ENCODE results near the gene STX3. TPM values are rescaled to one million over a fixed set of nuclear protein-coding genes. Genes with fewer than 3 reads are reported as not detected.

The STX3 gene
- total and polyA plus RNA-seq, 2 experiments from 2014 or later: 19.0 to 65.5 TPM

- TF ChIP-seq ZNF331 (CRISPR knock-in tag; IDR thresholded peaks at IDR 0.05; ENCODE audit: low read depth): no peak
- TF ChIP-seq REST (IDR thresholded peaks at IDR 0.05; ENCODE audit: unreplicated experiment): no peak
- no peak for TF ChIP-seq STAT1 (IDR thresholded peaks at IDR 0.05; ENCODE audit: unreplicated experiment)
Measured at GRCh38 chr11:59770869-59771268, 15.7 kb downstream of the STX3 start (continued).

- Histone ChIP-seq H3K4me2 (no peak overlapping the region), H3K4me3 (no peak overlapping the region)
- no peak overlapping the region for H3K27ac Mint-ChIP-seq
- no peak for TF ChIP-seq JUNB (IDR thresholded peaks at IDR 0.05; ENCODE audit: unreplicated experiment)
- no peak for TF ChIP-seq EZH2phosphoT487 (IDR thresholded peaks at IDR 0.05; ENCODE audit: unreplicated experiment)
- no peak for TF ChIP-seq ZNF462 (CRISPR knock-in tag; IDR thresholded peaks at IDR 0.05)
- TF ChIP-seq POLR2AphosphoS5 (IDR thresholded peaks at IDR 0.05; ENCODE audit: low read depth): no peak
- no peak for TF ChIP-seq EZH2 (IDR thresholded peaks at IDR 0.05; ENCODE audit: low read depth, unreplicated experiment)
- no peak for TF ChIP-seq STAT1 (IDR thresholded peaks at IDR 0.05; ENCODE audit: unreplicated experiment)
- no peak for TF ChIP-seq REST (IDR thresholded peaks at IDR 0.05; ENCODE audit: unreplicated experiment)
- no peak for TF ChIP-seq ZNF331 (CRISPR knock-in tag; IDR thresholded peaks at IDR 0.05; ENCODE audit: low read depth)
- no peak for TF ChIP-seq NANOG (IDR thresholded peaks at IDR 0.05; ENCODE audit: borderline replicate concordance)
- no peak for TF ChIP-seq ZNF114 (CRISPR knock-in tag; IDR thresholded peaks at IDR 0.05)
Measured at GRCh38 chr11:59771605-59772004, 16.4 kb downstream of the STX3 start.

More at GRCh38 chr11:59771605-59772004, 16.4 kb downstream of the STX3 start:
- Mint-ChIP-seq H3K36me3 (ENCODE audit: low read depth) (peaks cover 24% of the 10 kb centered on the region; the same call in 2 of the 3 replicates), H3K9me3 (no peaks in the 10 kb centered on the region), H3K4me1 (peaks cover 6% of the 10 kb centered on the region), H3K27me3 (ENCODE audit: insufficient read depth, low read depth, poor library complexity) (peaks cover 1% of the 10 kb centered on the region), H3K4me3 (no peak overlapping the region)
- no peak for ATAC-seq
- peaks cover 3% of the 10 kb centered on the region; the same call in 1 of the 2 replicates for H3K4me1 ChIP-seq (ENCODE audit: insufficient read depth)
- H3K27me3 ChIP-seq (ENCODE audit: insufficient read depth): no peaks in the 10 kb centered on the region
- no peak for DNase-seq (ENCODE audit: low spot score)
- H3F3A ChIP-seq (replicated peaks; ENCODE audit: low read depth): no peaks in the 10 kb centered on the region
- peaks cover 51% of the 10 kb centered on the region for H3K79me2 ChIP-seq (replicated peaks; ENCODE audit: insufficient read depth)
- no peak overlapping the region for H3K27ac ChIP-seq (ENCODE audit: low read depth)
- H4K20me1 ChIP-seq (replicated peaks; ENCODE audit: insufficient read depth): peaks cover 35% of the 10 kb centered on the region
- no peak overlapping the region for H2AFZ ChIP-seq
- H3K36me3 ChIP-seq (ENCODE audit: insufficient read depth): no peaks in the 10 kb centered on the region; the same call in 1 of the 2 replicates
- no peaks in the 10 kb centered on the region for H3K9me2 ChIP-seq (ENCODE audit: insufficient read depth)
